Head of caudate nucleus (tissue), 42 donors: Measurements from ENCODE around the gene DGCR6L.
"Not testable (repeated sequence)": the region's sequence is repeated elsewhere in the genome, so short reads cannot be mapped to it uniquely, and the experiment has no call there.

Source experiments
- DNase-seq, 42 donors: peaks; one replicate each; pipeline versions ENCODE4 v3.0.0 to v3.0.0-alpha.2; 2020 to 2021; ENCODE audit warnings: mixed read lengths in 7 of 42
- intact Hi-C: fragments of 100-400 bp; cut with DNase I; formaldehyde crosslinking; loops from one replicate; pipeline ENCODE4 v1.15.0; 2022

Gene DGCR6L

DNA sequence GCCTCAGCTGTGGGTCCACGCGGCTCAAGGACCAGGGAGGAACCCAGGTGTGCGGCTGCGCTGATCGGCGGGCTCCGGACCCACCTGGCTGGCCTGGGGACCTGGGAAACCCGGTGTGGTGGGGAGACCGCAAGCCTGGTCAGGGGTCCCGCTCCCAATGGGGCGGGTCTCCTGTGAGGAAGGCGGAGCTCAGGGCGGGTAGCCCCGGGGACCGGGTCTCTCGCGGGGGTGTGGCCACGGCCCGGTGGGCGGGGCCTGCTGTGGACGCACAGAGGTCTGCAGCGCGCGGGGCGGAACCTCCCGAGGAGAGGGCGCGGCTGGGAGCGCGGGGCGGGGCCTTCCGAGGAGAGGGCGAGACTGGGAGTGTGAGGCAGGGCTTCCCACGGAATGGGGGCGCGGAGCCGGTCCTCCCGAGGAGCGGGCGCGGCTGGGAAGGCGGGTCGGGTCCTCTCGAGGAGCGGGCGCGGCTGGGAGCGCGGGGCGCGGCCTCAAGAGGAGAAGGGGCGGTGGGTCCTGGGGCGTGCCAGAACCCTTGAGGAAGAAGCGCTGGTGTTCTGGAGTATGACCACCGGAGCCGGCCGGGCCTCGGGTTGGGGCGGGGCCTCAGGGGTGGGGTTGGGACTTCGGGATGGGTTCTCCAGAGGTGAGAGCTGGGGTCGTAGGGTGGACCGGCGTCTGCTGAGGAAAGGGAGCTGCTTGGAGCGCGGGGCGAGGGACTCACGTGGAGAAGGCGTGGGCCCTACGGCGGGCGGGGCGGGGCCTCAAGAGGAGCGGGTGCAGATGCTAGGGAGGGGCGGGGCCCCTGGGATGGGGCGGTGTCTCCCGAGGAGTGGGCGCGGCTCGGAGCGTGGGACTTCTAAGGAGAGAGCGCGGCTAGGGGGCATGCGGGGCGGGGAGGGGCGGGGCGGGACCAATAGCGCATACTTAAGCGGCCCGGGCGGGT lies 20.8 kb downstream of the DGCR6L start:
- peak; percentile 42 to 94 (median 83) for DNase-seq
- intact Hi-C loops, result no loop called here

DNA sequence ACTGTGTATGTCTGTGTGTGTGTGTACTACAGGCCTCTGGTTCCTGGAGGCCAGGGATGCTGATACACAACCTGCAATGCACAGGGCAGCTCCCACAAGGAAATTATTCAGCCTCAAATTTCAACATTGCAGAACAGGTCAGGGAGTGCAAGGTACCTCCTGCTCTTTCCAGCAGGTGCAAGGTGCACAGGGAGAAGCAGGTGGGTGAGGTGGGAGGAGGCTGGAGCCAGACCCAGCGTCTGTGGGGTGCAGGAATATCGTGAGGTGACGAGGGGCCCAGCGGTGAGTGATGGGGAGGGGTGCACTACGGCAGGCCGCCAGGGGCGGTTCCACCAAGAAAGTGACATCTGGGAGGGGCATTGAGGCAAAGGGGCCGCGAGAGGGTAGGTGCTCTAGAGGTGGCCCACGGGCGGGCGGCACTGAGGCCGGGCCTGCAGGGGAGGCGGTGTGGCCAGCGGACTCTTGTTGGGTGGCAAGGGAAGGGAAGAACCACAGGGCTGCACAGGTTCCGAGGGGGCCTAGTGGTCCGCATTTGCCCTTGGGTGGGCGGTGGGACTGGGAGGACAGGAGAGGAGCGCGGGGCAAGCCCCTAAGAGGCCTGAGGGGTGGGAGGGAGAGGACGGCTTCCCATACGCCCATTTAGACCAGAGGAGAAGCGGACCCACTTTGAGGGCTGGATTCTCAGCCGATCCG lies 21.6 kb downstream of the DGCR6L start:
- intact Hi-C loops, result no loop called here

DNA sequence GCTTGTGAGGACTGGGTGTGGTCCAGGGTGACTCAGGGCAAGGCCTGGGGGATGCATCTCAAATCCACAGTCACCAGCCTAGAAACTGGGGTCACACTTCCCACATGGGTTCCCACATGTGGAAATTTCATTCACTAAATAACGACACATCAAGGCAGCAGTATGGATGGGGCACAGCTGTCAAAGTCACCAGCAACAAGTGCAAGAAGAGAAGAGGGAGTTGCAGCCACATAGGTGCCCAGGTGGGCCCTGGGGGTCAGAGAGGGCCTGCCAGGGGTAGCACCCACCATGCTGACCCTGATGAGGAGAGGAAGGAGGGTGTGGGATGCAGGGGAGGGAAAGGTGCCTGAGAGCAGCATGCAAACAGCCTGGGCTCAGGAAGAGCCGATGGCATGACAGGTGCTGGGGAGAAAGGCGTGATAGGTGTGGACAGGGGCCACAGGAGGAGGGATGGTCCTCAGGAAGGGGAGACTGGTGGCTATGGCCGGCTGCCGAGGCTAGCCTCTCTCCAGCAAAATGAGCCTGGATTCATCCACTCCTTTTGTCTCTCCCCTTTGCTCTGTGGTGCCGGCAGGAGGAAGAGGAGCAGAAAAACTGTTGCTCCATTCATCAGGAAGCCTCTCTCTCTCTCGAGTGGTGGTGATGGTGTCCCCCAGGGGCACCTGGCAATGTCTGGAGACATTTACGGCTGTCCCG lies 22.3 kb downstream of the DGCR6L start:
- intact Hi-C loops, result no loop called here
- no peak for DNase-seq

More for the DNA sequence above, 21.6 kb downstream of the DGCR6L start:
- no peak for DNase-seq

DNA sequence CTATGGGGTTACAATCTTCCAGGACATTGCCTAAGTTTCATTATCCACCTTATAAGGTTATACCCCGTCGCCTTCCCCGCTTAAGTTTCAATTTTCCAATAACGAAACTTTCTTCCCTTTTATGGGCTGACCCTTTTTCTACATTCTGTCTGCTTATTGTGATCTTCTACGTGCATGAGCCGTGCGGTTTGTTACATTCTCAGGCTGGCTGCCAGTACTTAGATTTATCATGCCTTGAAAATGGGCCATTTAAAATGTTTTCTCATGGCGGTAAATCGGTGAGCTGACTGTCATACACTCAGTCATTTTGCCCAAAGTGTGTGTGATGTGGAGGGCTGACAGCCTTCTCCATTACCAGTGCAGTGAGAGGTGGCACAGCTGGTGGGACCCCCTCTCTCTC lies 23.3 kb downstream of the DGCR6L start:
- intact Hi-C loops, result no loop called here
- DNase-seq, result no peak

DNA sequence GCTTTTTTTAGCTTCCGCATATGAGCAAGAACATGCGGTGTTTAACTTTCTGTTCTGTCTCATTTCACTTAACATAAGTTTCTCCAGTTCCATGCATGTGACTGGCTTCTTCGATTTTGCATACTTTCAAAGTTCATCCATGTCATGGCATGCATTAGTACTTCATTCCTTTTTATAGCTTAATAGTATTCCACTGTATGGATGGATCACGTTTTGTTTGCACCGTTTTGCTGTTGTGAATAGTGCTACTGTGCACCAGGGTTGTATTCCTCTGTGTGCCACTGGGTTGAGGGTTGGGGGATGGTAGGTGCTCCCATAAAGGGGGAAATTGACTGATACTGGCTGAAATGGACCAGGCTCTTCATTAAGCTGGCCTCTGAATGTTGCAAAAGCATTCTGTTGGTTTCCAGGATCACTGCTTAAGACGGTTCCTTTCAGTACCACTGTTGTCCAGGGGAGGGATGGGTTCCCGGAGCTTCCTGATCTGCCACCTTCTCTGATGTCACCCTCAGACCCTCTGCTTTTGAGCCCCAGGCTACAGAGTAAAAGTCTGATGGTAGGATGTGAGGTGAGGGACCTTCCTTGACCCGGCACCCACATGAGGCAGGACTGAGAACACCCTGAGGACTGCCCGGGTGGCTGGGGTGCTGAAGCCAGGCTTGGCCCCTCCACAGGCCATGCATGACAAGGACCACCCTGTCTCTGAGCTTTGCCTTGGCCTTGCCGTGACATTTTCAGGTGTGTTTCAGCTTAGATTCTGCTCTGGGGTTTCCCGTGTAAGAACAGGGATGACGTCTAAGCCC lies 24.4 kb downstream of the DGCR6L start:
- intact Hi-C loops, result no loop called here

GRCh38 chr22:20292673-20293232 lies 27.1 kb downstream of the DGCR6L start:
- intact Hi-C loops, result no loop called here
- no peak for DNase-seq

More for the DNA sequence above, 24.4 kb downstream of the DGCR6L start:
- no peak for DNase-seq

DNA sequence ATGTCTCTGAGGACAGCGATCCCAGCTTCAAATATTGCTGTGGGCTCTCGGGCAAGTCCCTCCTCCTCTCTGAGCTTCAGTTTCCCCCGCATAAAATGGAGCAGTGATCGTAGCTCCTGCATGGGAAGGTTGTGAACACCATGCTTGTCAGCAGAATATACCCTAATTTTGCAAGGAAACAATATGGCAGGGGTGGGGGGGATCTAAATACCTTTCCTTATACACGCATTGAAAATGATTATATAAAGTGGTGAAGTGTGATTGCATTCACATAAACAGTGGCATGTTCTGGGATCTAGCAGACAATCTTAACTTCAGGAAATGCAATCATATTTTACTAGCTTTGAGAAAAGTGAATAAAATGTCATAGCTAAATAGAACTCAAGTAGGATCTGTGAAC lies 27.8 kb downstream of the DGCR6L start:
- no peak for DNase-seq
- intact Hi-C loops, result no loop called here

- intact Hi-C loops, result no loop called here
- DNase-seq, result no peak
Observed at GRCh38 chr22:20291604-20292063, 28.2 kb downstream of the DGCR6L start.

- DNase-seq, result no peak
- intact Hi-C loops, result no loop called here
Observed at GRCh38 chr22:20291249-20291586, 28.6 kb downstream of the DGCR6L start.

DNA sequence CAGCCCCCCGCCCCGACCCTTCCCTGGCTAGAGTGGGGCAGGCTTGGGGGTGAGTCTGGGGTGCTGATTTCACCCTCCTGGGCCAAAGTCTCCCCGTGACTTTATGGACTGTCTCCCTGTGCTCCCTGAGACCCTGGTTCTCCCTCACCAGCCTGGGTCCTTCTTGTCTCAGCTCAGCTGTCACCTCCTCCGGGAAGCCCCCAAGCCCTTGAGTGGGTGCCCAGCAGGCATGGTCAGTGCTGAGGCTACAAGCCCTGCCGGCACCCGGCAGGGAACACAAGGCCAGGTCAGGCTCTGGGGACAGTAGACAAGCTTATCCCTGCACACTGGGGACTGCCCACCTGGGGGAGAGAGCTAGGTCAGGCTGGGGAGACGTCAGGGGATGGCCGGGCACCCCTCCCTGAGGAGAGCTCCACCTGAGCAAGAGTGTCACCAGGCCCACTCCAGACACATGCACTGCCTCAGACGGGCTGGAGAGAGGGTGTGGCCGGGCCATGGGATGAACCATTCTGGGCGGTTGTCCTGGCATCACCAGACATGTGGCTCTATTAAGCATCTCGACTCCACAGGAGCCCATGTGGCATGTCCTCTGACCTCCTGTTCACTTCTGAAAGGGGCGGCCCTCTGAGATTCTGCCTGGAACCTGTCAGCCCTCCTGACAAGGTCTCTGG lies 29.1 kb downstream of the DGCR6L start:
- intact Hi-C loops, result no loop called here
- no peak for DNase-seq

GRCh38 chr22:20290045-20290392 lies 29.8 kb downstream of the DGCR6L start:
- intact Hi-C loops, result no loop called here
- DNase-seq, result no peak

DNA sequence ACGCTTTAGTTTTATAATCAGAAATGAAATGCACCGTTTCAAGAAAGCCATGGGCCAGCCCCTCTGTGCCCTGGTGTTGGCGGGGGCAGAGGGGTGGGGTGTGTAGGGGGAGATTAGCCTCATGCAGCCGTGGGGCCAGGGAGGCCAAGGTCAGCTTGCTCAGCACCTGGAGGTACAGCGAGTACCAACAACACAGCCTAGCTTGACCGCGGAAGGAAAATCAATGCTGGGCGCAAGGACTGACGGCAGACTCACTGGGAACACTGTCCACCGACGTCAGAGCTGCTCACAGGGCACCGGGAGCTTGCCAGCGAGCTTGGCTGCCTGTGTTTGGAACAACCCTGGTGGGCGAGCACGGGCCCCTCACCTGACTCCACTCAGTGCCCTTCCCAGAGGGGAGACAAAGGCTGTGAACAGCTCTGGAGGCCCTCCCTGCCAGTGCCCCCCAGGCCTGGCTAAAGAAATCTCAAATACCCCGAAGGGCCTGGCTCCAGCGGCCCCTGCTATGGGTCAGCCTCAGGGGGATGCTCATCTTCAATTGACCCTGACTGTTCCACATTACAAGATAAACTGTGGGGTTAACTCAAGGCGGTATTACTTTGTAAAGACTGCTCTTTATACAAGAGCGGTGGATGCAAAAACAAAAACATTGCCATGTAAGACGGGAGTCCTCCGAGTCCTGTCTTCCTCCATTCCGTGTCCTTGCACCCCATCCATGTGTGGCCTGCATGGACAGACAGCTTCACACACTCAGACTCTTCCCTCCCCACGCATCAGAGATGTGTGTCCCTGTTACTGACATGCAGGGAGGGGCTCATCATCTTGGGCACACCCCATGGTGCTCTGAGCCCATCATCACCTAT lies 30.4 kb downstream of the DGCR6L start:
- intact Hi-C loops, result loop anchor here (5.0 kb wide), 1 partner anchor 132 kb away; no protein-coding TSS in a partner anchor
- DNase-seq, result not testable (repeated sequence)

DNA sequence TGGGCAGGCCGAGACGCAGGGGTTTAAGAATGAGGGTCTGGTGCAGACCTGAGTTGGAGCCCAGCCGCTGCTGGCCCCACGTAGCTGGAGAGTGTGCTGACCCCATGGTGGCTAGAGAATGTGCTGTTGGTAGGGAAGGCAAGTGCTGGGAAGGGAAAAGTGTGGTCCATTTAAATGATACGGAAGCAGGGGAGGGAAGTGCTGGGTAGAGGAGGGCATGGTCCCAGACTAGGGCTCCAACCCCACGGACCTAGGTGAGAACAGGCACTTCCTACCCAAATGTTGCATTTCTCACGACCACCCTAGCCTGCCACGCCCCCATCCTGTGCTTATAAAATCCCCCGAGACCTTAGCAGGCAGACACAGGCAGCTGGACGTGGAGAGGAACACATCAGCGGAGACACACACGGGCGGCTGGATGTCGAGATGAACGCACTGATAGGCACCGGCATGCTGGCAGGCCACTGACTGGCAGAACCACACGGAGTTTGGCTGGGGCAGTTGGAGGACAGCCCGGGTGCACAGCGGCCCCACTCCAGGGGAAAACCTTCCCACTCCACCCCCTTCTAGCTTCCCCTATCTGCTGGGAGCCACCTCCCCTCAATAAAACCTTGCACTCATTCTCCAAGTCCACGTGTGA lies 33.0 kb downstream of the DGCR6L start:
- intact Hi-C loops, result loop anchor here (5.0 kb wide), 1 partner anchor 130 kb away; no protein-coding TSS in a partner anchor
- DNase-seq, result not testable (repeated sequence)

- DNase-seq, result not testable (repeated sequence)
- intact Hi-C loops, result loop anchor here (5.0 kb wide), 1 partner anchor 129 kb away; no protein-coding TSS in a partner anchor
Observed at GRCh38 chr22:20286312-20286660, 33.6 kb downstream of the DGCR6L start.

GRCh38 chr22:20285473-20286311 lies 34.2 kb downstream of the DGCR6L start:
- intact Hi-C loops, result loop anchor here (5.0 kb wide), 1 partner anchor 128 kb away; no protein-coding TSS in a partner anchor
- peak; percentile 38 to 95 (median 82) for DNase-seq
